ENCODE measurements around the gene GP1BA.
A peak's percentile ranks its signal among the peaks of the same experiment; 100 is the strongest.

GP1BA gene

DNA sequence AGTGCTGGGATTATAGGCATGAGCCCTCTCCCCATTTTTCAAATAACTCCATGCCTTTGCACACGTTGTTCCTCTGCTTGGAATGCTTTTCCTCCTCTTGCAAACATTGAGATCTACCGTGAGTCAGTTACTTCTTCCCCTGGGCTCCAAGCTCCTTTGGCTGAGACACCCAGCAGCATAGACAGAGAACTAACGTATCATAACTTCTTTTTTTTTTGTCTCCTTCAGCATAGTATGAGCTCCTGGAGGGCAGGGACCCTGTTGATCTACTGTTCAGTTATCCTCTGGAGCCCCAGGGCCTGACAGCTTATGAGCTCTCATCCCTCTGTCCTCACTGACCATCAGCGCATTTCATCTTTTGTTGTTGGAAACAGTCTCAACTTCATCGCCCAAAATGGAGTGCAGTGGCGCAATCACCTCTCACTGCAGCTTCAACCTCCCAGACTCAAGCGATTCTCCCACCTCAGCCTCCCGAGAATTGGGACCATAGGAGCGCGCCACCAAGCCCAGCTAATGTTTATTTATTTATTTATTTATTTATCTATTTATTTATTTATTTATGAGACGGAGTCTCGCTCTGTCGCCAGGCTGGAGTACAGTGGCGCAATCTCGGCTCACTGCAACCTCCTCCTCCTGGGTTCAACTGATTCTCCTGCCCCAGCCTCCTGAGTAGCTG, 33.4 kb downstream of the GP1BA start:
- CTCF ChIA-PET: interaction anchor here (0.6 to 4.0 kb wide), 6 partner anchors 8 to 170 kb away, joined by 3 to 22 read pairs (median 6); partner anchors contain the start of gene CAMTA2
- H3K27ac ChIP-seq (ENCODE audit: extremely low read depth, low read depth, low read length): no peak overlapping the region
- H3K4me1 ChIP-seq (ENCODE audit: control insufficient read depth, insufficient read depth, low read length): peaks cover 15% of the 10 kb centered on the region
- H3K9me3 ChIP-seq (ENCODE audit: control insufficient read depth, insufficient read depth, low read depth, low read length): peaks cover 3% of the 10 kb centered on the region; the same call in 1 of the 2 replicates
- H3K4me3 ChIP-seq (ENCODE audit: low read depth, low read length): no peak overlapping the region
- peaks cover 19 to 21% of the 10 kb centered on the region in 2 experiments for H3K36me3 ChIP-seq (ENCODE audit: control insufficient read depth in 2 of 2, insufficient read depth in 1 of 2, low read length in 2 of 2)
- peak; percentile 41; the same call in 1 of the 2 replicates for TF ChIP-seq ZNF623 (tag by site-specific recombination; IDR thresholded peaks at IDR 0.05)
- peak; percentile 74; the same call in 1 of the 2 replicates for TF ChIP-seq ZNF394 (tag by site-specific recombination; IDR thresholded peaks at IDR 0.05; ENCODE audit: borderline replicate concordance)
- TF ChIP-seq, protein P1, sequence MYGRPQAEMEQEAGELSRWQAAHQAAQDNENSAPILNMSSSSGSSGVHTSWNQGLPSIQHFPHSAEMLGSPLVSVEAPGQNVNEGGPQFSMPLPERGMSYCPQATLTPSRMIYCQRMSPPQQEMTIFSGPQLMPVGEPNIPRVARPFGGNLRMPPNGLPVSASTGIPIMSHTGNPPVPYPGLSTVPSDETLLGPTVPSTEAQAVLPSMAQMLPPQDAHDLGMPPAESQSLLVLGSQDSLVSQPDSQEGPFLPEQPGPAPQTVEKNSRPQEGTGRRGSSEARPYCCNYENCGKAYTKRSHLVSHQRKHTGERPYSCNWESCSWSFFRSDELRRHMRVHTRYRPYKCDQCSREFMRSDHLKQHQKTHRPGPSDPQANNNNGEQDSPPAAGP (tag by site-specific recombination; IDR thresholded peaks at IDR 0.05): no peak
- no peak for TF ChIP-seq ZSCAN16 (tag by site-specific recombination; IDR thresholded peaks at IDR 0.05)
- TF ChIP-seq, protein P2, sequence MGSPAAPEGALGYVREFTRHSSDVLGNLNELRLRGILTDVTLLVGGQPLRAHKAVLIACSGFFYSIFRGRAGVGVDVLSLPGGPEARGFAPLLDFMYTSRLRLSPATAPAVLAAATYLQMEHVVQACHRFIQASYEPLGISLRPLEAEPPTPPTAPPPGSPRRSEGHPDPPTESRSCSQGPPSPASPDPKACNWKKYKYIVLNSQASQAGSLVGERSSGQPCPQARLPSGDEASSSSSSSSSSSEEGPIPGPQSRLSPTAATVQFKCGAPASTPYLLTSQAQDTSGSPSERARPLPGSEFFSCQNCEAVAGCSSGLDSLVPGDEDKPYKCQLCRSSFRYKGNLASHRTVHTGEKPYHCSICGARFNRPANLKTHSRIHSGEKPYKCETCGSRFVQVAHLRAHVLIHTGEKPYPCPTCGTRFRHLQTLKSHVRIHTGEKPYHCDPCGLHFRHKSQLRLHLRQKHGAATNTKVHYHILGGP (tag by site-specific recombination; IDR thresholded peaks at IDR 0.05): no peak
- TF ChIP-seq, protein P3, sequence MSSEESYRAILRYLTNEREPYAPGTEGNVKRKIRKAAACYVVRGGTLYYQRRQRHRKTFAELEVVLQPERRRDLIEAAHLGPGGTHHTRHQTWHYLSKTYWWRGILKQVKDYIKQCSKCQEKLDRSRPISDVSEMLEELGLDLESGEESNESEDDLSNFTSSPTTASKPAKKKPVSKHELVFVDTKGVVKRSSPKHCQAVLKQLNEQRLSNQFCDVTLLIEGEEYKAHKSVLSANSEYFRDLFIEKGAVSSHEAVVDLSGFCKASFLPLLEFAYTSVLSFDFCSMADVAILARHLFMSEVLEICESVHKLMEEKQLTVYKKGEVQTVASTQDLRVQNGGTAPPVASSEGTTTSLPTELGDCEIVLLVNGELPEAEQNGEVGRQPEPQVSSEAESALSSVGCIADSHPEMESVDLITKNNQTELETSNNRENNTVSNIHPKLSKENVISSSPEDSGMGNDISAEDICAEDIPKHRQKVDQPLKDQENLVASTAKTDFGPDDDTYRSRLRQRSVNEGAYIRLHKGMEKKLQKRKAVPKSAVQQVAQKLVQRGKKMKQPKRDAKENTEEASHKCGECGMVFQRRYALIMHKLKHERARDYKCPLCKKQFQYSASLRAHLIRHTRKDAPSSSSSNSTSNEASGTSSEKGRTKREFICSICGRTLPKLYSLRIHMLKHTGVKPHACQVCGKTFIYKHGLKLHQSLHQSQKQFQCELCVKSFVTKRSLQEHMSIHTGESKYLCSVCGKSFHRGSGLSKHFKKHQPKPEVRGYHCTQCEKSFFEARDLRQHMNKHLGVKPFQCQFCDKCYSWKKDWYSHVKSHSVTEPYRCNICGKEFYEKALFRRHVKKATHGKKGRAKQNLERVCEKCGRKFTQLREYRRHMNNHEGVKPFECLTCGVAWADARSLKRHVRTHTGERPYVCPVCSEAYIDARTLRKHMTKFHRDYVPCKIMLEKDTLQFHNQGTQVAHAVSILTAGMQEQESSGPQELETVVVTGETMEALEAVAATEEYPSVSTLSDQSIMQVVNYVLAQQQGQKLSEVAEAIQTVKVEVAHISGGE (tag by site-specific recombination; conservative IDR thresholded peaks at IDR 0.05; ENCODE audit: low read depth): 0 out of 2 replicates have a peak, but pooled peaks have one; percentile 31
- 0 out of 2 replicates have a peak, but pooled peaks have one; percentile 16 for TF ChIP-seq ZNF433 (tag by site-specific recombination; IDR thresholded peaks at IDR 0.05; ENCODE audit: low read depth)
- TF ChIP-seq, protein P4, sequence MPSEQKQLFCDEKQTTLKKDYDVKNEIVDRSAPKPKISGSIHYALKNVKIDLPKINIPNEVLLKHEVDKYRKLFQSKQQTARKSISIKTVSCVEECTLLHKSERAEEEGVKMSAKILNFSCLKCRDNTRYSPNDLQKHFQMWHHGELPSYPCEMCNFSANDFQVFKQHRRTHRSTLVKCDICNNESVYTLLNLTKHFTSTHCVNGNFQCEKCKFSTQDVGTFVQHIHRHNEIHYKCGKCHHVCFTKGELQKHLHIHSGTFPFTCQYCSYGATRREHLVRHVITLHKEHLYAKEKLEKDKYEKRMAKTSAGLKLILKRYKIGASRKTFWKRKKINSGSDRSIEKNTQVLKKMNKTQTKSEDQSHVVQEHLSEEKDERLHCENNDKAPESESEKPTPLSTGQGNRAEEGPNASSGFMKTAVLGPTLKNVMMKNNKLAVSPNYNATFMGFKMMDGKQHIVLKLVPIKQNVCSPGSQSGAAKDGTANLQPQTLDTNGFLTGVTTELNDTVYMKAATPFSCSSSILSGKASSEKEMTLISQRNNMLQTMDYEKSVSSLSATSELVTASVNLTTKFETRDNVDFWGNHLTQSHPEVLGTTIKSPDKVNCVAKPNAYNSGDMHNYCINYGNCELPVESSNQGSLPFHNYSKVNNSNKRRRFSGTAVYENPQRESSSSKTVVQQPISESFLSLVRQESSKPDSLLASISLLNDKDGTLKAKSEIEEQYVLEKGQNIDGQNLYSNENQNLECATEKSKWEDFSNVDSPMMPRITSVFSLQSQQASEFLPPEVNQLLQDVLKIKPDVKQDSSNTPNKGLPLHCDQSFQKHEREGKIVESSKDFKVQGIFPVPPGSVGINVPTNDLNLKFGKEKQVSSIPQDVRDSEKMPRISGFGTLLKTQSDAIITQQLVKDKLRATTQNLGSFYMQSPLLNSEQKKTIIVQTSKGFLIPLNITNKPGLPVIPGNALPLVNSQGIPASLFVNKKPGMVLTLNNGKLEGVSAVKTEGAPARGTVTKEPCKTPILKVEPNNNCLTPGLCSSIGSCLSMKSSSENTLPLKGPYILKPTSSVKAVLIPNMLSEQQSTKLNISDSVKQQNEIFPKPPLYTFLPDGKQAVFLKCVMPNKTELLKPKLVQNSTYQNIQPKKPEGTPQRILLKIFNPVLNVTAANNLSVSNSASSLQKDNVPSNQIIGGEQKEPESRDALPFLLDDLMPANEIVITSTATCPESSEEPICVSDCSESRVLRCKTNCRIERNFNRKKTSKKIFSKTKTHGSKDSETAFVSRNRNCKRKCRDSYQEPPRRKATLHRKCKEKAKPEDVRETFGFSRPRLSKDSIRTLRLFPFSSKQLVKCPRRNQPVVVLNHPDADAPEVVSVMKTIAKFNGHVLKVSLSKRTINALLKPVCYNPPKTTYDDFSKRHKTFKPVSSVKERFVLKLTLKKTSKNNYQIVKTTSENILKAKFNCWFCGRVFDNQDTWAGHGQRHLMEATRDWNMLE (tag by site-specific recombination; conservative IDR thresholded peaks at IDR 0.05; ENCODE audit: low read depth): peak; percentile 55; the same call in 1 of the 2 replicates
- TF ChIP-seq SP3 (tag by site-specific recombination; IDR thresholded peaks at IDR 0.05): no peak
- no peak for TF ChIP-seq ZNF707 (tag by site-specific recombination; IDR thresholded peaks at IDR 0.05)
- TF ChIP-seq, protein P5, sequence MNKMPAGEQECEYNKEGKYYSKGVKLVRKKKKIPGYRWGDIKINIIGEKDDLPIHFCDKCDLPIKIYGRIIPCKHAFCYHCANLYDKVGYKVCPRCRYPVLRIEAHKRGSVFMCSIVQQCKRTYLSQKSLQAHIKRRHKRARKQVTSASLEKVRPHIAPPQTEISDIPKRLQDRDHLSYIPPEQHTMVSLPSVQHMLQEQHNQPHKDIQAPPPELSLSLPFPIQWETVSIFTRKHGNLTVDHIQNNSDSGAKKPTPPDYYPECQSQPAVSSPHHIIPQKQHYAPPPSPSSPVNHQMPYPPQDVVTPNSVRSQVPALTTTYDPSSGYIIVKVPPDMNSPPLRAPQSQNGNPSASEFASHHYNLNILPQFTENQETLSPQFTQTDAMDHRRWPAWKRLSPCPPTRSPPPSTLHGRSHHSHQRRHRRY (tag by site-specific recombination; IDR thresholded peaks at IDR 0.05): no peak
- POLR2A ChIA-PET: interaction anchor here (0.8 to 11.3 kb wide), 5 partner anchors 15 to 409 kb away, joined by 9 to 358 read pairs (median 27); partner anchors contain the start of genes CAMTA2, ENO3, INCA1 and KIF1C

Measured in HEK293 (cell line).